HUES6 (cell line): ENCODE data around the gene USP11.

ENCODE experiments used
- H3K27ac ChIP-seq: 2 replicates; pipeline ENCODE4 v1.7.0; 2013; ENCODE audit warnings: low read depth, mild to moderate bottlenecking, low read length, inconsistent platforms
- H3K27me3 ChIP-seq: 2 replicates; pipeline ENCODE4 v1.6.1; 2013; ENCODE audit warnings: low read length; ENCODE audit not compliant: control insufficient read depth, insufficient read depth
- H3K36me3 ChIP-seq: 2 replicates; pipeline ENCODE4 v1.6.1; 2013; ENCODE audit warnings: low read length; ENCODE audit not compliant: control insufficient read depth, insufficient read depth
- H3K4me1 ChIP-seq: 2 replicates; pipeline ENCODE4 v1.6.1; 2013; ENCODE audit warnings: low read length; ENCODE audit not compliant: control insufficient read depth, insufficient read depth
- H3K4me3 ChIP-seq: 2 replicates; pipeline ENCODE4 v1.5.1; 2013; ENCODE audit warnings: low read depth, low read length
- H3K9ac ChIP-seq: one replicate; pipeline ENCODE4 v1.6.1; 2013; ENCODE audit warnings: mild to moderate bottlenecking, low read length
- H3K9me3 ChIP-seq: 2 replicates; pipeline ENCODE4 v1.6.1; 2013; ENCODE audit warnings: low read depth, low read length; ENCODE audit not compliant: control insufficient read depth, insufficient read depth

Gene USP11

GRCh38 chrX:47235691-47236103, 2.9 kb downstream of the USP11 start:
- Histone ChIP-seq H3K27ac (no peak overlapping the region), H3K36me3 (peaks cover 18% of the 10 kb centered on the region), H3K9me3 (no peaks in the 10 kb centered on the region), H3K4me1 (peaks cover 11% of the 10 kb centered on the region), H3K9ac (no peak overlapping the region), H3K4me3 (no peak overlapping the region), H3K27me3 (no peaks in the 10 kb centered on the region)

GRCh38 chrX:47239199-47239598, 6.4 kb downstream of the USP11 start:
- Histone ChIP-seq H3K36me3 (peaks cover 50% of the 10 kb centered on the region), H3K27ac (no peak overlapping the region), H3K9ac (no peak overlapping the region), H3K4me1 (peaks cover 6% of the 10 kb centered on the region; the same call in 1 of the 2 replicates), H3K4me3 (no peak overlapping the region), H3K9me3 (no peaks in the 10 kb centered on the region), H3K27me3 (no peaks in the 10 kb centered on the region)

- no peaks in the 10 kb centered on the region for H3K9me3 ChIP-seq
- 0 out of 2 replicates have a peak, but pooled peaks cover 3% of the 10 kb centered on the region for H3K4me1 ChIP-seq
- no peaks in the 10 kb centered on the region for H3K27me3 ChIP-seq
- H3K36me3 ChIP-seq = peaks cover 59% of the 10 kb centered on the region
- no peak overlapping the region for H3K4me3 ChIP-seq
- no peak overlapping the region for H3K27ac ChIP-seq
- no peak overlapping the region for H3K9ac ChIP-seq
These were observed 7.2 kb downstream of the USP11 start for GRCh38 chrX:47239898-47240545.

- Histone ChIP-seq H3K9me3 (no peaks in the 10 kb centered on the region), H3K4me3 (no peak overlapping the region), H3K27me3 (no peaks in the 10 kb centered on the region), H3K36me3 (peaks cover 65% of the 10 kb centered on the region), H3K9ac (no peak overlapping the region), H3K4me1 (0 out of 2 replicates have a peak, but pooled peaks cover 2% of the 10 kb centered on the region), H3K27ac (no peak overlapping the region)
These were observed 7.8 kb downstream of the USP11 start for GRCh38 chrX:47240619-47241018.

- H3K27me3 ChIP-seq = no peaks in the 10 kb centered on the region
- H3K4me3 ChIP-seq = no peak overlapping the region
- peaks cover 72% of the 10 kb centered on the region for H3K36me3 ChIP-seq
- H3K27ac ChIP-seq = no peak overlapping the region
- no peaks in the 10 kb centered on the region for H3K4me1 ChIP-seq
- H3K9ac ChIP-seq = no peak overlapping the region
- no peaks in the 10 kb centered on the region for H3K9me3 ChIP-seq
These were observed 8.6 kb downstream of the USP11 start for GRCh38 chrX:47241201-47242011.

- Histone ChIP-seq H3K27me3 (no peaks in the 10 kb centered on the region), H3K4me3 (no peak overlapping the region), H3K9me3 (no peaks in the 10 kb centered on the region), H3K4me1 (no peaks in the 10 kb centered on the region), H3K27ac (no peak overlapping the region), H3K9ac (no peak overlapping the region), H3K36me3 (peaks cover 80% of the 10 kb centered on the region)
These were observed 9.5 kb downstream of the USP11 start for GRCh38 chrX:47242321-47242720.

- peaks cover 90% of the 10 kb centered on the region for H3K36me3 ChIP-seq
These were observed 10.5 kb downstream of the USP11 start for GRCh38 chrX:47243351-47243750.

GRCh38 chrX:47244676-47245075, 11.9 kb downstream of the USP11 start:
- no peaks in the 10 kb centered on the region for H3K27me3 ChIP-seq

More at GRCh38 chrX:47243351-47243750, 10.5 kb downstream of the USP11 start:
- Histone ChIP-seq H3K9ac (no peak overlapping the region), H3K27me3 (no peaks in the 10 kb centered on the region), H3K9me3 (no peaks in the 10 kb centered on the region), H3K27ac (no peak overlapping the region), H3K4me3 (no peak overlapping the region), H3K4me1 (no peaks in the 10 kb centered on the region)

GRCh38 chrX:47245156-47245555, 12.3 kb downstream of the USP11 start:
- Histone ChIP-seq H3K36me3 (peaks cover 86% of the 10 kb centered on the region), H3K9me3 (no peaks in the 10 kb centered on the region), H3K27me3 (no peaks in the 10 kb centered on the region), H3K4me1 (no peaks in the 10 kb centered on the region), H3K9ac (no peak overlapping the region), H3K4me3 (no peak overlapping the region), H3K27ac (no peak overlapping the region)

More at GRCh38 chrX:47244676-47245075, 11.9 kb downstream of the USP11 start:
- H3K9ac ChIP-seq = no peak overlapping the region
- H3K4me3 ChIP-seq = no peak overlapping the region
- H3K4me1 ChIP-seq = no peaks in the 10 kb centered on the region
- peaks cover 91% of the 10 kb centered on the region for H3K36me3 ChIP-seq
- no peaks in the 10 kb centered on the region for H3K9me3 ChIP-seq
- H3K27ac ChIP-seq = no peak overlapping the region

GRCh38 chrX:47247206-47247998, 14.6 kb downstream of the USP11 start:
- Histone ChIP-seq H3K9ac (no peak overlapping the region), H3K27me3 (no peaks in the 10 kb centered on the region), H3K27ac (no peak overlapping the region), H3K4me1 (no peaks in the 10 kb centered on the region), H3K36me3 (peaks cover 63% of the 10 kb centered on the region), H3K4me3 (no peak overlapping the region), H3K9me3 (no peaks in the 10 kb centered on the region)

GRCh38 chrX:47247999-47248320, 15.2 kb downstream of the USP11 start:
- Histone ChIP-seq H3K4me3 (no peak overlapping the region), H3K9ac (no peak overlapping the region), H3K4me1 (no peaks in the 10 kb centered on the region), H3K36me3 (peaks cover 59% of the 10 kb centered on the region), H3K27ac (no peak overlapping the region), H3K27me3 (no peaks in the 10 kb centered on the region), H3K9me3 (no peaks in the 10 kb centered on the region)
